Activated naive CD8-positive, alpha-beta T cell treated with anti-CD3 and anti-CD28 coated beads for 36 hours (primary cell): Measurements from ENCODE around the gene MCRIP2. TPM values are rescaled to one million over a fixed set of nuclear protein-coding genes. Genes with fewer than 3 reads are reported as not detected.
A peak's percentile ranks its signal among the peaks of the same experiment; 100 is the strongest.
"Not testable (repeated sequence)": the region's sequence is repeated elsewhere in the genome, so short reads cannot be mapped to it uniquely, and the experiment has no call there.

Source experiments
- DNase-seq: peaks from one replicate; pipeline ENCODE4 v3.0.0; 2021
- H3K27ac Mint-ChIP-seq: one replicate; pipeline ENCODE4 v1.8.0; 2022; ENCODE audit warnings: mild to moderate bottlenecking, moderate library complexity, mixed read lengths
- H3K27me3 Mint-ChIP-seq: one replicate; pipeline ENCODE4 v1.8.0; 2022; ENCODE audit warnings: mild to moderate bottlenecking, mixed read lengths
- H3K36me3 Mint-ChIP-seq: one replicate; pipeline ENCODE4 v1.8.0; 2021; ENCODE audit warnings: mild to moderate bottlenecking, mixed read lengths
- H3K4me1 Mint-ChIP-seq: one replicate; pipeline ENCODE4 v1.8.0; 2021; ENCODE audit warnings: mixed read lengths
- H3K4me3 Mint-ChIP-seq: one replicate; pipeline ENCODE4 v1.8.0; 2022; ENCODE audit warnings: mild to moderate bottlenecking, moderate library complexity, mixed read lengths
- H3K9me3 Mint-ChIP-seq: one replicate; pipeline ENCODE4 v1.8.0; 2022; ENCODE audit warnings: mixed read lengths
- total RNA-seq, 2 experiments: library from RNA; stranded (reverse); gene quantifications; one replicate each; pipeline ENCODE4 v1.2.3, GENCODE V29; 2021

The MCRIP2 gene
- total RNA-seq, 2 experiments from 2014 or later = 56.0 to 60.3 TPM

DNA sequence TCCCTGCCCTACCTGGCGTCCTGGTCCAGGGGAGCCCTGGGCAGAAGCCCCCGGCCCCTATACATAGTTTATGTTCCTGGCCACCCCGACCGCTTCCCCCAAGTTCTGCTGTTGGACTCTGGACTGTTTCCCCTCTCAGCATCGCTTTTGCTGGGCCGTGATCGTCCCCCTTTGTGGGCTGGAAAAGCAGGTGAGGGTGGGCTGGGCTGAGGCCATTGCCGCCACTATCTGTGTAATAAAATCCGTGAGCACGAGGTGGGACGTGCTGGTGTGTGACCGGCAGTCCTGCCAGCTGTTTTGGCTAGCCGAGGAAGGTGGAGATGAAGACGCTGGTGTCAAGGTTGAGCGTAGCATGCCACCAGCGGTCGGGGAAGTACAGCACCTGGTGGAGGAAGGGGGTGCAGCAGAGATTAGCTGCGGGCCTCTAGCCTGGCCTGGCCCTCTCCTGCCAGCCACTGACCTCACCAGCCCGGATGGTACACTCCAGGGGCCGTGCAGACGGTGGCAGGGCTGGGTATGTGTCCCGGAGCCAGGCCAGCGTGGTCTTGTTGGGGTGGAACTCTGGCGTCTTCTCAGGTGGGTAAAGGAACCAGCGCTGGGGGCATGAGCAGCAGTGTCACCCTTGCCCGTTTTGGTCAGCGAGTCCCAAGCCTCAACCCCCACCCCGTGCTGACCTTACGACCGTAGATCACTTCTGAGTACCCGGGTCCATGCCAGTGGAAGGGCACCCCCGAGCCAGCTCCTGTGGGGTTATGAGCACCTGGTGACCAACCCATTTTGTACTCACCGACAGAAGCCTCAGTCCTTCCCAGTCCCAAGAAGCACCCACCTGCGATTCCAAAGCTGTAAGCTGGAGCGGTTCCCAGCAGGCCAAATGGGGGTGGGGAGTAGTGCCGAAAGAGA is 41.1 kb downstream of the MCRIP2 start:
- peak overlapping the region; percentile 81 for H3K4me3 Mint-ChIP-seq
- H3K27ac Mint-ChIP-seq = peak overlapping the region; percentile 75
- DNase-seq = no peak
- H3K36me3 Mint-ChIP-seq = peaks cover 22% of the 10 kb centered on the region
- no peaks in the 10 kb centered on the region for H3K9me3 Mint-ChIP-seq
- peaks cover 17% of the 10 kb centered on the region for H3K4me1 Mint-ChIP-seq
- no peaks in the 10 kb centered on the region for H3K27me3 Mint-ChIP-seq

DNA sequence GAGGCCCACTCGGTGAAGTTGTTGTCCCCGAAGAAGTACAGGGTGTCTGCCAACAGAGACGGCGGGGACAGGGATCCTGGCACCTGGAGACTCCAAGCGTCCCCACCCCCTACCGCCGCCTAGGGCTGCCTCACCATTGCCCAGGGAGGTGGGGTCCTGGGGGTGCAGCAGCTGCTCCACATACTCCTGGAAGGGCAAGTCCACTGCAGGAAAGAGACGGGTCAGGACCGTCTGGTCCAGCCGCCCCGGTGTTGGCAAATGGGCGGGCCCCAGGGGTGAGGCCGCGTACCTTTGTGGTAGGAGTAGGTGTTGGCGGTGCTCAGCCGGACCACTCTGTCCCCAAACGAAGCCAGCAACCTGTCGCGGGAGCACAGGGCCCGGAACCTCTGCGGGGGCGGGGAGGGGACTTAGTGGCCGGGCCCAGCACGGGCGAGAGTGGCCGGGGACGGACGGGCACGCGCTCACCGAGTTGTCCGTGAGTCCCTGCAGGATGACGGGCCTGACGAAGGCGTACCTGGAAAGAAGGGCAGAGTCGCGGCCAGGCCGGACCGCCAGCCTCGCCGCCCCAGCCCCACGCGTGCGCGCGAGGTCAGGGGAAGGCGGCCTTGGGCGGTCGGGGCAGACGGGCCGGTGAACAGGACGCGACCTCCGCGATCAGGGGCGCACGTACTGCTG is 41.9 kb downstream of the MCRIP2 start:
- Mint-ChIP-seq H3K4me3 (peak overlapping the region; percentile 81), H3K27ac (peak overlapping the region; percentile 75), H3K4me1 (peaks cover 18% of the 10 kb centered on the region), H3K36me3 (peaks cover 22% of the 10 kb centered on the region), H3K27me3 (no peaks in the 10 kb centered on the region), H3K9me3 (no peaks in the 10 kb centered on the region)
- DNase-seq = no peak

DNA sequence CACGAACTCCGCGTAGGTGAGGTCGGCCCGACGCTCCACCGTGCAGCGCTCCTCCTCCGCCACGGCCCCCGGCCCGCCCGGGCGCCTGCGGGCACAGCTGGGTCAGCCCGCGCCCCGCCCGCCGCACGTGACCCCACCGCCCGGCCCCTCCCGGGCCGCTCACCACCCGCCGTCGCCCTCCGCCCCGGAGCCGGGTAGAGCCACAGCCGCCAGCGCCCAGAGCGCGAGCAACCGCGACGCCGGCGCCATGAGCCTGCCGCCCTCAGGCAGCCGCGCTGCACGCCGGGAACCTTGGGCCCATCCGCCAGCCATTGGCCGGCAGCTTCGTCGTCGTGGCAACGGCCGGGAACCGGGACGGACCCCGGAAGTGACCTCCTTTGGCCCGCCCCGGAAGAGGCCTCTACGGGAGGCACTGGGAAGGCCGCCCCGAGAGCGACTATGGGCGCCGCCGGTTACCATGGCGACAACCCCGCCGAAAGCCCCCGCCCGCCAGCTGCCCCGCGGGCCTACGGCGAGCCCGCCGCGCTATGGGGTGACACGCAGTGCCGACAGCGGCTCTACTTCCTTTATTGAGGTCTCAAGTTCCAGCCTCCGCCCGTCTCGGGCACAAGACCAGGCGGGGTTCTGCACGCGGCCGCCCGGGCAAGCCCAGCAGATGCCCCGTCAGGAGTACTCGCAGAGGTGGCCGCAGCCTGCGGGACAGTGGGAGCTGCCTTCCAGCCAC is 42.6 kb downstream of the MCRIP2 start, which contains the start of gene JMJD8:
JMJD8 (minus strand) TSS at position 264 of the 724 bp plus-strand sequence; CDS start at position 249, 15 bp downstream.
- H3K27ac Mint-ChIP-seq = peak within 1 kb of the TSS; percentile 75
- H3K9me3 Mint-ChIP-seq = no peaks in the 10 kb centered on the region
- peaks cover 22% of the 10 kb centered on the region for H3K36me3 Mint-ChIP-seq
- H3K4me3 Mint-ChIP-seq = peak within 1 kb of the TSS; percentile 81
- H3K4me1 Mint-ChIP-seq = peaks cover 22% of the 10 kb centered on the region
- no peaks in the 10 kb centered on the region for H3K27me3 Mint-ChIP-seq
- peak; percentile 99 for DNase-seq

DNA sequence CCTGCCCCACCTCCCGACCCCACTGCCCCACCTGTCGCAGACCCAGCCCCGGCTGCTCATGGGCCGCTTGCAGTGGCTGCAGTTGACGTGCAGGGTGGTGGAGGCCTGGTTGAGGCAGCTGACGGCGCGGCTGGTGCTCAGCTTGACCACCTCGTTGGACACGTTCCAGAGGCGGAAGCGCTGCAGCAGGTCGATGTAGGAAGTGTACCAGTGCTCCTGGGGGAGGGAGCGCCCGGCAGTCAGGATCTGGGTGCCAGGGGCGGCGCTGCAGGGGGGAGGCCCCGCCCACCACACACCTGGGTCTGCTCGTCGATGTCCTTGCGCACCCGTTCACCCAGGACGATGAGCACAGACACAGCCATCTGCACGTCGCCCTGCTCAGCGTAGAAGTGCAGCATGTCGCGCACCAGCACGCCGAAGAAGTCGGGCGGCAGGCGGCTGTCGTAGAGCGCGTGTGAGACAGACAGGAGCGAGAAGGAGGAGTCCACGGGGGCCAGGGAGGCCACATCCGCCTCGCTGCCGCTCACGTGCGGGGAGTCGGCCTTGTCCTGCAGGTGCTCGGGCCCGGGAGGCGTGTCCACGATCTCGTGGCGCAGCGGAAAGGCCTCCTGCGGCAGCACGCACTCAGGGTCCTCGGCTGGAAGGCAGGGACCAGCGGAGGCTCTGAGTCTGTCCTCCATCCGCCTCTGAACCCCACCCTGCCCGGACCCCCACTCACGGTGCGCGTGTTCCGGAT is 43.5 kb downstream of the MCRIP2 start:
- Mint-ChIP-seq H3K4me3 (no peak overlapping the region), H3K4me1 (peaks cover 24% of the 10 kb centered on the region), H3K27ac (no peak overlapping the region), H3K9me3 (no peaks in the 10 kb centered on the region), H3K36me3 (peaks cover 22% of the 10 kb centered on the region), H3K27me3 (no peaks in the 10 kb centered on the region)
- no peak for DNase-seq

GRCh38 chr16:685967-686366 is 44.3 kb downstream of the MCRIP2 start:
- Mint-ChIP-seq H3K36me3 (peaks cover 22% of the 10 kb centered on the region), H3K27ac (no peak overlapping the region), H3K27me3 (no peaks in the 10 kb centered on the region), H3K4me1 (peaks cover 24% of the 10 kb centered on the region), H3K4me3 (peak overlapping the region; percentile 14), H3K9me3 (no peaks in the 10 kb centered on the region)
- no peak for DNase-seq

DNA sequence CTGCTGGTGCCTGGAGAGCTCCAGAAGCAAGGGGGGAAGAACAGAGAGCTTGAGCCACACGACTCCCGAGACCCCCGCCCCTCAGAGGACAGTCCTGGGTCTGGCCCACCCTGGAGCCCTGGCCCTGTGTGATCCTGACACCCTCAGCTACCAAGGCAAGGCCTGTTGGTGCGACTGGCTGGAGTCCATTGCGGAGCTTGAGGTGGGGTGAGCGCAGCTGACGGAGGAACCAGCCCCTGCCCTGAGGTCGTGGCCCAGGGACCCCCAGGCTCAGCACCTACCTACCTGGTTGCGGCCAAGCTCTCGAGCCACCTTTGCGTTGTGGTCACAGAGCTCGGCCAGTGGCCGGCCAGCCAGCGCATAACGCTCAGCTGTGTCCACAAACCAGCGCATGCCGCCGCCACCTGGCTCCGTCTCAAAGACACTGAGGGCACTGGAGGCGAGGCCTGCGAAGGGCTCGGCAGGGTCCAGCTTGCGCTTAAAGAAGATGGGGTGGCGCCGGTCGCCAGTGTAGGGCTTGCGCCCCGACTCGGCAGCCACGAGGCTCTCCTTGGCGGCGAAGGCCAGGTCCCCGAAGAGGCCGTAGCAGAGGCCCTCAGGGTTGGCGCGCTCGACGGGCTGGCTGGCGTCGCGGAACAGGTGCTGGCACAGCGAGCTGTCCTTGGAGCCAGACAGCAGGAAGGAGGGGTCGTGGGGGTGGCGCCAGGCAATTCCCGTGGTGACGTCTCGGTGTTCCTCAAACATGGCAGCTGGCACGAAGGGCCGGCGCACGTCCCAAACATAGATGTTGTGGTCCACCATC is 45.0 kb downstream of the MCRIP2 start:
- peaks cover 18% of the 10 kb centered on the region for H3K4me1 Mint-ChIP-seq
- H3K27ac Mint-ChIP-seq = no peak overlapping the region
- no peaks in the 10 kb centered on the region for H3K27me3 Mint-ChIP-seq
- peaks cover 17% of the 10 kb centered on the region for H3K36me3 Mint-ChIP-seq
- DNase-seq = no peak
- H3K4me3 Mint-ChIP-seq = no peak overlapping the region
- no peaks in the 10 kb centered on the region for H3K9me3 Mint-ChIP-seq

DNA sequence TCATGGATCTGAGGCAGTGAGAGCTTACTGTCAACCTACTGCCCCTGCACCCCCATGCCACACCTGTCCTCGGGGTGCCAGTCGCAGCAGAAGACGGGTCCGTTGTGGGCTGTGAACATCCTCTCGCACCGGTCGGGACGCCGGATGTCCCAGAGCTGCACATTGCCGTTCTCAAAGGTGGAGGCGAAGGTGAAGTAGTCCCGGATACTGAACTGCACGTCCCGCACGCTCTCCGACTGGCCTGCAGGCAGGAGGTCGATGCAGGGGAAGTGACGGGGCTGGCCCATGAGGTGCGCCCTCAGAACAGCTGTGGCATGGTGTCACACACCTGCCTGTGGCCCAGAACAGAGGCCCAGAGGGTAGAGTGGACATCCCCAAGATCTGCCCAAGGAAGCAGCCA is 45.9 kb downstream of the MCRIP2 start:
- Mint-ChIP-seq H3K4me3 (no peak overlapping the region), H3K36me3 (peaks cover 11% of the 10 kb centered on the region), H3K27ac (no peak overlapping the region), H3K4me1 (peaks cover 12% of the 10 kb centered on the region), H3K9me3 (no peaks in the 10 kb centered on the region), H3K27me3 (no peaks in the 10 kb centered on the region)
- DNase-seq = no peak

- no peaks in the 10 kb centered on the region for H3K9me3 Mint-ChIP-seq
- peaks cover 5% of the 10 kb centered on the region for H3K27me3 Mint-ChIP-seq
- peaks cover 2% of the 10 kb centered on the region for H3K36me3 Mint-ChIP-seq
- H3K27ac Mint-ChIP-seq = peak overlapping the region; percentile 87
- no peak for DNase-seq
- peaks cover 11% of the 10 kb centered on the region for H3K4me1 Mint-ChIP-seq
- peak overlapping the region; percentile 90 for H3K4me3 Mint-ChIP-seq
These were observed 47.7 kb downstream of the MCRIP2 start for GRCh38 chr16:689175-689897.

DNA sequence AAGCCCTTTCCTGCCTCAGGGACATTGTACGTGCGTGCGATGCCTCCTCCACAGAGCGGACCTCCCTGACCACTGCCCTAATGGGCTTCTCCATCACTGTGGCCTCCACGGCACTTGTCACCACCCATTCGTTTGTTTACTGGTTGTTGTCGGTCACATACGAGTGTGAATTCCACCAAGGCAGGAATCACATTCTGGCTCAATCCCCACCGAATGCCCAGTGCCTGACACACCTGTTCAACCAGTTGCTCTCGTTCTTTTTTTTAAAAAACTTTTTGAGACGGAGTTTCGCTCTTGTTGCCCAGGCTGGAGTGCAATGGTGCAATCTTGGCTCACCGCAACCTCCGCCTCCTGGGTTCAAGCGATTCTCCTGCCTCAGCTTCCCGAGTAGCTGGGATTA is 49.6 kb downstream of the MCRIP2 start:
- not testable (repeated sequence) for H3K27me3 Mint-ChIP-seq, H3K9me3 Mint-ChIP-seq, H3K36me3 Mint-ChIP-seq, DNase-seq, H3K27ac Mint-ChIP-seq
- peak overlapping the region; percentile 90 for H3K4me3 Mint-ChIP-seq
- H3K4me1 Mint-ChIP-seq = peaks cover 13% of the 10 kb centered on the region

- Mint-ChIP-seq H3K4me1 (peaks cover 13% of the 10 kb centered on the region), H3K36me3 (no peaks in the 10 kb centered on the region), H3K27ac (no peak overlapping the region), H3K9me3 (no peaks in the 10 kb centered on the region), H3K27me3 (peaks cover 5% of the 10 kb centered on the region), H3K4me3 (no peak overlapping the region)
- no peak for DNase-seq
These were observed 50.9 kb downstream of the MCRIP2 start for GRCh38 chr16:692356-693108.

- Mint-ChIP-seq H3K4me1 (peaks cover 13% of the 10 kb centered on the region), H3K9me3 (no peaks in the 10 kb centered on the region), H3K27ac (no peak overlapping the region), H3K4me3 (peak overlapping the region; percentile 29), H3K27me3 (peaks cover 5% of the 10 kb centered on the region), H3K36me3 (no peaks in the 10 kb centered on the region)
- no peak for DNase-seq
These were observed 51.7 kb downstream of the MCRIP2 start for GRCh38 chr16:693364-693763.

DNA sequence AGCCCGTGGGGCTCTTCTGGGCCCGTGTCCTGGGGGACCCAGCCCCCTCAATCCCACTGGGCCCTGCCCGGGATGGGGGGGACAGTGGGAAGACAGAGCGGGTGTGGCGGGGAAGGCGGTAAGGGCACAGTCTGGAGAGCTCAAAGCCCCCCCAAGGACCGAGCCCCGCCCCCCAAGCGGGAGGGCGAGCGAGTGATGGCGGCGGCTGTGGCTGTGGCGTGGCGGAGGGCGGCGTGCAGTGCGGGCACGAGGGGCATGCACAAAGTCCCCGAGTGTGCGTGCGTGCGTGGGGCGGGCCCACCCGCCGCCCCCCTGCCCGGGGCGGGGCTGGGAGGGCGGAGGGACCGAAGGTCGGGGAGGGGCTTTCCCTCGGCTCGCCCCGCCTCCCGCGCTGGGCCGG is 52.1 kb downstream of the MCRIP2 start:
- Mint-ChIP-seq H3K27ac (no peak overlapping the region), H3K4me1 (peaks cover 10% of the 10 kb centered on the region), H3K36me3 (no peaks in the 10 kb centered on the region), H3K4me3 (peak overlapping the region; percentile 22), H3K27me3 (peaks cover 5% of the 10 kb centered on the region), H3K9me3 (no peaks in the 10 kb centered on the region)
- no peak for DNase-seq
